ENCODE results near the gene MDM4.

DNA sequence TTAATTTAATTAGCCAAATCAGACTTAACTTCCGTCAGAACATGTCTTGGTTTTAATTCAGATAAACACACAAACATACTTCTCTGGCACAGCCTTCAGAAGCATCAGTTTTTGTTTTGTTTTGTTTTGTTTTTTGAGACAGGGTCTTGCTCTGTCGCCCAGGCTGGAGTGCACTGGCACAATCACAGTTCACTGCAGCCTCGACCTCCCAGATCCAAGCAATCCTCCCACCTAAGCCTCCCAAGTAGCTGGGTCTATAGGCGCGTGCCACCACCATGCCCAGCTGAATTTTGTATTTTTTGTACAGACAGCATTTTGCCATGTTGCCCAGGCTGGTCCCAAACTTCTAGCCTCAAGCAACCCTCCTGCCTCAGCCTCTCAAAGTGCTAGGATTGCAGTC lies 34.7 kb downstream of the MDM4 start:
- TF ChIP-seq POLR2A (IDR thresholded peaks at IDR 0.05; ENCODE audit: low read depth, low read length) (no peak), PAX5 (IDR thresholded peaks at IDR 0.05; ENCODE audit: insufficient read depth, low read length, severe bottlenecking) (no peak), SPI1 (IDR thresholded peaks at IDR 0.05; ENCODE audit: low read depth, low read length) (no peak), TAF1 (IDR thresholded peaks at IDR 0.05; ENCODE audit: low read depth, low read length) (no peak)

Data from GM12891 (cell line).